ENCODE data around the gene PHETA1. TPM values are rescaled to one million over a fixed set of nuclear protein-coding genes. Genes with fewer than 3 reads are reported as not detected.
A peak's percentile ranks its signal among the peaks of the same experiment; 100 is the strongest.

The PHETA1 gene
- total RNA-seq, 5 donors from 2014 or later (not counting 1 experiment from before 2014, with no cell fraction given): 1.4 to 6.2 (median 5.4) TPM

DNA sequence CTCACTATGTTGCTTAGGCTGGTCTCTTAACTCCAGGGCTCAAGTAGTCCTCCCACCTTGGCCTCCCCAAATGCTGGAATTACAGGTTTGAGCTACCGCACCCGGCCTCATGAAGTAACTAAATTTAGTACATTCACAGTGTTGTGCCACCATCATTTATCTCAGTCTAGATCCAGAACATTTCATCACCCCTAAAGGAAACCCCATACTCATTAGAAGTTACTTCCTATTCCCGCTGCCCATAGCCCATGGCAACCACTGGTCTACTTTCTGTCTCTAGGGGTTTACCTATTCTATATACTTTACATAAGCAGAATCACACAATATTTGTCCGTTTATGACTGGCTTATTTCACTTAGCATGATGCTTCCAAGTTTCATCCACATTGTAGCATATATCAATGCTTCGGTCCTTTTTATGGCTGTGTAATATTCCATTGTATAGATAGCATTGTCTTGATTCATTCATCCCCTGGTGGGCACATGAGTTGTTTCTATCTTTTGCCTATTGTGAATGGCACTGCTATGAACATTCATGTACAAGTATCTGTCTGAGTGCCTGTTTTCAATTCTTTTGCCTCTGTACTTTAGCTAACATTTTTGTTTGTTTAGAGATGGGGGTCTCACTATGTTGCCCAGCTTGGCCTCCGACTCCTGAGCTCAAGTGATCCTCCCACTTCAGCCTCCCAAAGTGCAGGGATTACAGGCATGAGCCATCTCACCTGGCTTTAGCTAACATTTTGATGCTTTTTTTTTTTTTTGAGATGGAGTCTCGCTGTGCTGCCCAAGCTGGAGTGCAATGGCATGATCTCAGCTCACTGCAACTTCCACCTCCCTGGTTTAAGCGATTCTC lies 26.7 kb upstream of the PHETA1 start:
- Mint-ChIP-seq H3K9me3 (no peaks in the 10 kb centered on the region), H3K27ac (no peak overlapping the region), H3K4me3 (no peak overlapping the region), H3K27me3 (no peaks in the 10 kb centered on the region), H3K4me1 (peaks cover 7 to 15% (median 13%) of the 10 kb centered on the region in 3 donors), H3K36me3 (no peaks in the 10 kb centered on the region)
- peaks cover 0 to 7% of the 10 kb centered on the region in 2 experiments for H3K27me3 ChIP-seq (replicated peaks in 1 of 2; ENCODE audit: control insufficient read depth in 2 of 2, extremely low read depth in 1 of 2, insufficient read depth in 2 of 2, low read length in 1 of 2)
- peaks cover 0 to 9% of the 10 kb centered on the region in 2 experiments for H3K4me1 ChIP-seq (ENCODE audit: control insufficient read depth in 1 of 2, extremely low read depth in 1 of 2, insufficient read depth in 2 of 2, low read length in 2 of 2)
- ChIA-PET CTCF (interaction anchor here (0.6 to 10.6 kb wide), 20 partner anchors 9 to 699 kb away, joined by 3 to 218 read pairs (median 6); no protein-coding TSS in a partner anchor), POLR2A (interaction anchor here in 1 of 2 donors (0.7 kb wide), 1 partner anchor 25 kb away, joined by 3 read pairs; no protein-coding TSS in a partner anchor)
- no peak overlapping the region for H3K27ac ChIP-seq (ENCODE audit: low read length)
- no peak for ATAC-seq (replicated peaks in 1 of 4)
- no peak for DNase-seq
- H3K4me3 ChIP-seq (ENCODE audit: control insufficient read depth in 1 of 2, extremely low read depth in 1 of 2, low read length in 1 of 2): no peak overlapping the region
- 100% methylated on average over 1 of the region's 8 CpGs for WGBS (ENCODE audit: insufficient coverage)
- no peaks in the 10 kb centered on the region for H3K36me3 ChIP-seq (ENCODE audit: control insufficient read depth in 2 of 2, extremely low read depth in 1 of 2, insufficient read depth in 1 of 2, low read length in 1 of 2)
- no peaks in the 10 kb centered on the region for H3K9me3 ChIP-seq

DNA sequence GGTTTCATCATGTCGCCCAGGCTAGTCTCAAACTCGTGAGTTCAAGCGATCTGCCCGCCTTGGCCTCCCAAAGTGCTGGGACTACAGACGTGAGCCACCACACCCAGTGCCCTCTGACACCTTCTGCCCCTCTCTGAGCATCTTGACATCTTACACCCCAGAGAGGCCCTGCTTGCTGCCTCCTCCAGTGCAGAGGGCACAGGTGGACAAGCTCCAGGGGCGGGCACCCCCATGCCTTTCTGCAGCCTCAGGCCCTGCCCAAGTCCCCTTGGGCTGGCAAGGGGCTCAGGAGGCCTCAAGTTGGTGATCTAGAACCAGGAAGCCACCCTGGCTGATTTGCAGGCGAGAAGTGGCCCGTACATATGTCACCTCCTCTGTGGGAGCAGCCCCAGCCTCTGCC lies 25.6 kb upstream of the PHETA1 start:
- Mint-ChIP-seq H3K9me3 (no peaks in the 10 kb centered on the region), H3K36me3 (no peaks in the 10 kb centered on the region), H3K4me1 (peaks cover 7 to 9% (median 8%) of the 10 kb centered on the region in 3 donors), H3K27ac (no peak overlapping the region), H3K27me3 (no peaks in the 10 kb centered on the region), H3K4me3 (no peak overlapping the region)
- no peaks in the 10 kb centered on the region for H3K9me3 ChIP-seq
- H3K4me3 ChIP-seq (ENCODE audit: control insufficient read depth in 1 of 2, extremely low read depth in 1 of 2, low read length in 1 of 2): no peak overlapping the region
- H3K27ac ChIP-seq (ENCODE audit: low read length): no peak overlapping the region
- no peaks in the 10 kb centered on the region for H3K36me3 ChIP-seq (ENCODE audit: control insufficient read depth in 2 of 2, extremely low read depth in 1 of 2, insufficient read depth in 1 of 2, low read length in 1 of 2)
- no peak for DNase-seq
- H3K4me1 ChIP-seq (ENCODE audit: control insufficient read depth in 1 of 2, extremely low read depth in 1 of 2, insufficient read depth in 2 of 2, low read length in 2 of 2): peaks cover 0 to 9% of the 10 kb centered on the region in 2 experiments
- no peak for ATAC-seq (replicated peaks in 1 of 4)
- POLR2A ChIA-PET: interaction anchor here in 1 of 2 donors (0.7 kb wide), 1 partner anchor 58 kb away, joined by 3 read pairs; no protein-coding TSS in a partner anchor
- peaks cover 0 to 13% of the 10 kb centered on the region in 2 experiments for H3K27me3 ChIP-seq (replicated peaks in 1 of 2; ENCODE audit: control insufficient read depth in 2 of 2, extremely low read depth in 1 of 2, insufficient read depth in 2 of 2, low read length in 1 of 2)
- CTCF ChIA-PET: interaction anchor here (1.2 to 10.6 kb wide), 4 partner anchors 56 to 87 kb away, joined by 3 to 218 read pairs (median 70); no protein-coding TSS in a partner anchor
- WGBS (ENCODE audit: insufficient coverage): 87% methylated on average over 5 of the region's 8 CpGs

DNA sequence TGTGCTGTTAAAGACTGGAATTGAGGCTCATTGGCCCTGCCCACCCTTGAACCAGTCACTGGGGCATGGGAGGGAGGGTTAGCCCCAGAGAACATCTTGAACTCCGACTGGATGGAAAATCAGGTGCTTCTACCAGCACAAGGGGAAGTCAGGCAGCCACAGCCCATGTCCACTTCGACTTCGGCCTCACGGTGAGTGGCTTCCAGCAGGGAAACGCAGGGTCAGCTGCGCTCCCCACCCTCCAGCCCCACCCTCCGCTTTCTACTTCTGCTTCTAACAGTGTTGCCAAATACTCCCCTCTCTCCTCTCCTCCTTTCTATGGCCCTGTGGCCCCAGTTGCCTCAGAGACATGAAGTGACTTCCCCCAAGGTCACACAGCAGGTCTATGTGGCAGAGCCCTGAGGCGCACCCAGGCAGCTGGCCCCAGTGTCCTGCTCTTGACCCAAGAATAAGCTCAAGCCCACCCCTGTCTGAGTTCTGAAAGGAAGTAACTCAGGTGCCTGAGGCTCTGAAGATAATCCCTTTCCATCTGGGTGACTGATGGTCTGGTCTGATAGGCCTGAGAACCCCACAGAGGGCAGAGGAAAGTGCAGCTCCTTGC lies 24.9 kb upstream of the PHETA1 start:
- peaks cover 4 to 7% (median 6%) of the 10 kb centered on the region in 3 donors for H3K4me1 Mint-ChIP-seq
- Histone ChIP-seq H3K4me1 (ENCODE audit: control insufficient read depth in 1 of 2, extremely low read depth in 1 of 2, insufficient read depth in 2 of 2, low read length in 2 of 2) (peaks cover 0 to 9% of the 10 kb centered on the region in 2 experiments), H3K9me3 (no peaks in the 10 kb centered on the region), H3K4me3 (ENCODE audit: control insufficient read depth in 1 of 2, extremely low read depth in 1 of 2, low read length in 1 of 2) (no peak overlapping the region), H3K27me3 (replicated peaks in 1 of 2; ENCODE audit: control insufficient read depth in 2 of 2, extremely low read depth in 1 of 2, insufficient read depth in 2 of 2, low read length in 1 of 2) (peaks cover 0 to 14% of the 10 kb centered on the region in 2 experiments), H3K36me3 (ENCODE audit: control insufficient read depth in 2 of 2, extremely low read depth in 1 of 2, insufficient read depth in 1 of 2, low read length in 1 of 2) (no peaks in the 10 kb centered on the region), H3K27ac (ENCODE audit: low read length) (no peak overlapping the region)
- H3K27me3 Mint-ChIP-seq: no peaks in the 10 kb centered on the region
- CTCF ChIA-PET: interaction anchor here (1.2 to 10.6 kb wide), 4 partner anchors 56 to 88 kb away, joined by 3 to 218 read pairs (median 70); no protein-coding TSS in a partner anchor
- 80% methylated on average over 3 of the region's 8 CpGs for WGBS (ENCODE audit: insufficient coverage)
- H3K4me3 Mint-ChIP-seq: no peak overlapping the region
- ATAC-seq (replicated peaks in 1 of 4) (no peak), DNase-seq (peak in 1 of 35 experiments; percentile 37)
- no peak overlapping the region for H3K27ac Mint-ChIP-seq
- H3K36me3 Mint-ChIP-seq: no peaks in the 10 kb centered on the region
- POLR2A ChIA-PET: interaction anchor here in 1 of 2 donors (0.6 to 0.7 kb wide), 2 partner anchors 57 to 59 kb away, joined by 3 to 7 read pairs; no protein-coding TSS in a partner anchor
- no peaks in the 10 kb centered on the region for H3K9me3 Mint-ChIP-seq

DNA sequence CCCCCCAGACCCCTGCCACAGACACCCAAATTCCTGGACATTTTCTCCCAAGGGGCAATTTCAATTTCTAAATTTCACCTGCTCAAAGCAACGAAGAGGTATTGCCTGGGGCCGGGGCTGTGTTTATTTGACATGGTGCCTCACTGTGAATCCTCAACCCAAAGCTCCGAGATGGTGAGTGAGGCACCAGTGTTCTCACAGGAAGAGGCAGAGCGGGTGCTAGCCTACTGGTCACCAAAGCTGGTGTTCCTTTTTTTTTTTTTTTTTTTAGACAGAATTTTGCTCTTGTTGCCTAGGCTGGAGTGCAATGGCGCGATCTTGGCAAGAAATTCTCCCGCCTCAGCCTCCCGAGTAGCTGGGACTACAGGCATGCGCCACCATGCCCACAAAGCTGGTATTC lies 22.0 kb upstream of the PHETA1 start:
- Histone ChIP-seq H3K4me1 (ENCODE audit: control insufficient read depth in 1 of 2, extremely low read depth in 1 of 2, insufficient read depth in 2 of 2, low read length in 2 of 2) (no peaks in the 10 kb centered on the region), H3K9me3 (no peaks in the 10 kb centered on the region), H3K27me3 (replicated peaks in 1 of 2; ENCODE audit: control insufficient read depth in 2 of 2, extremely low read depth in 1 of 2, insufficient read depth in 2 of 2, low read length in 1 of 2) (peaks cover 0 to 13% of the 10 kb centered on the region in 2 experiments), H3K4me3 (ENCODE audit: control insufficient read depth in 1 of 2, extremely low read depth in 1 of 2, low read length in 1 of 2) (no peak overlapping the region), H3K36me3 (ENCODE audit: control insufficient read depth in 2 of 2, extremely low read depth in 1 of 2, insufficient read depth in 1 of 2, low read length in 1 of 2) (no peaks in the 10 kb centered on the region), H3K27ac (ENCODE audit: low read length) (no peak overlapping the region)
- CTCF ChIA-PET: interaction anchor here (0.7 to 1.1 kb wide), 4 partner anchors 60 to 494 kb away, joined by 4 to 5 read pairs (median 4); no protein-coding TSS in a partner anchor
- no peaks in the 10 kb centered on the region for H3K9me3 Mint-ChIP-seq
- DNase-seq (no peak), ATAC-seq (replicated peaks in 1 of 4) (no peak)
- 87% methylated on average over 7 of the region's 9 CpGs for WGBS (ENCODE audit: insufficient coverage)
- H3K27me3 Mint-ChIP-seq: no peaks in the 10 kb centered on the region
- no peak overlapping the region for H3K27ac Mint-ChIP-seq
- H3K36me3 Mint-ChIP-seq: no peaks in the 10 kb centered on the region
- no peaks in the 10 kb centered on the region for H3K4me1 Mint-ChIP-seq
- POLR2A ChIA-PET: interaction anchor here (0.6 kb wide), 2 partner anchors 62 to 179 kb away, joined by 4 to 7 read pairs; no protein-coding TSS in a partner anchor
- no peak overlapping the region for H3K4me3 Mint-ChIP-seq

DNA sequence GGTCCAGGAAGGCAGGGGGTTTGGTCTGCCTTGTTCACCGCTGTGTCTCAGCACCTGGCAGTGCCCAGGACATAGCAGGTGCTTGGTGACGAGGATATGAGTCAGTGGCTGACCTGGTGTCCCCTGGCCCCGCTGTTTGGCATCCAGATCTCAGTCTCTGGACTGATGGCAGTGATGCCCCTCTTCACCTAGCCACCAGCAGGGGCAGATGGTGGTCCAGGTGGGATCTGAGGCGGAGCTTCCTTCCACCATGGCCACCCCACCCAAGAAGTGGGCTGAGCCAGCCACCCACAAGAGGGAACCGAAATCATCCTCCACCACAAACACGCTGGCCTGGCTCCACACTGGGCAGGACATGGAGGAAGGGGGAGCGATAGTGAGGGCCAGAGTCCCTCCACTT lies 20.7 kb upstream of the PHETA1 start:
- ChIA-PET POLR2A (no interaction called here), CTCF (interaction anchor here in 1 of 2 donors (1.0 kb wide), 1 partner anchor 62 kb away, joined by 4 read pairs; no protein-coding TSS in a partner anchor)
- DNase-seq (no peak), ATAC-seq (replicated peaks in 1 of 4) (no peak)
- no peak overlapping the region for H3K4me3 Mint-ChIP-seq
- Histone ChIP-seq H3K4me3 (ENCODE audit: control insufficient read depth in 1 of 2, extremely low read depth in 1 of 2, low read length in 1 of 2) (no peak overlapping the region), H3K4me1 (ENCODE audit: control insufficient read depth in 1 of 2, extremely low read depth in 1 of 2, insufficient read depth in 2 of 2, low read length in 2 of 2) (no peaks in the 10 kb centered on the region), H3K27me3 (replicated peaks in 1 of 2; ENCODE audit: control insufficient read depth in 2 of 2, extremely low read depth in 1 of 2, insufficient read depth in 2 of 2, low read length in 1 of 2) (peaks cover 0 to 16% of the 10 kb centered on the region in 2 experiments), H3K27ac (ENCODE audit: low read length) (no peak overlapping the region), H3K9me3 (no peaks in the 10 kb centered on the region), H3K36me3 (ENCODE audit: control insufficient read depth in 2 of 2, extremely low read depth in 1 of 2, insufficient read depth in 1 of 2, low read length in 1 of 2) (no peaks in the 10 kb centered on the region)
- 55% methylated on average over 2 of the region's 7 CpGs for WGBS (ENCODE audit: insufficient coverage)
- no peaks in the 10 kb centered on the region for H3K36me3 Mint-ChIP-seq
- H3K27ac Mint-ChIP-seq: no peak overlapping the region
- H3K4me1 Mint-ChIP-seq: peaks cover 0 to under 1% (median 0%) of the 10 kb centered on the region in 3 donors
- no peaks in the 10 kb centered on the region for H3K9me3 Mint-ChIP-seq
- no peaks in the 10 kb centered on the region for H3K27me3 Mint-ChIP-seq

DNA sequence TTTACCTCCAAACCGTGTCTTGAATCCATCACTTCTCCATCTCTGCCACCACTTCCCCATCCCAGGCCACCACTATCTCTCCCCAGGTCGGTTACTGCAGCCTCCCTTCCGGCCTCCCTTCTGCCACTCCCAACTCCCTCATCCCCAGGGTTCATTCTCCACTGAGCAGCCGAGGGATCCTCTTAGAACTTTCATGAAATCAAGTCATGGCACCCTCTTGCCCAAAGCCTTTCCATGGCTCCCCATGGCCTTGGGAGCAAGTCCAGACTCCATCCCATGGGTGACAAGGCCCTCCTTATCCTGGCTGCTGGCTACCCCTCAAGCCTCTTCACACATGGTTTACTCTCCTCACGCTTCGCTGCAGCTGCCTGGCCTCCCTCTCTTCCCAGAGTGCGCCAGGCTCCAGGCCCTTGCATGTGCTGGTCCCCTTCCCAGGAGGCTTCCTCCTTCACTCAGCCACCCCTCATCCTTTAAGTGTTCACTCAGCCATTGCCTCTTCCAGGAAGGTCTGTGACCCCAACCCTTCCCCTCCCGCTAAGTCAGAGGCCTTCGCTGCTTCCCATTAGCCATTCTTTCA lies 18.9 kb upstream of the PHETA1 start:
- Histone ChIP-seq H3K27me3 (replicated peaks in 1 of 2; ENCODE audit: control insufficient read depth in 2 of 2, extremely low read depth in 1 of 2, insufficient read depth in 2 of 2, low read length in 1 of 2) (peaks cover 0 to 17% of the 10 kb centered on the region in 2 experiments), H3K4me3 (ENCODE audit: control insufficient read depth in 1 of 2, extremely low read depth in 1 of 2, low read length in 1 of 2) (no peak overlapping the region), H3K36me3 (ENCODE audit: control insufficient read depth in 2 of 2, extremely low read depth in 1 of 2, insufficient read depth in 1 of 2, low read length in 1 of 2) (no peaks in the 10 kb centered on the region), H3K27ac (ENCODE audit: low read length) (no peak overlapping the region), H3K9me3 (no peaks in the 10 kb centered on the region), H3K4me1 (ENCODE audit: control insufficient read depth in 1 of 2, extremely low read depth in 1 of 2, insufficient read depth in 2 of 2, low read length in 2 of 2) (no peaks in the 10 kb centered on the region)
- no peak overlapping the region for H3K4me3 Mint-ChIP-seq
- H3K36me3 Mint-ChIP-seq: no peaks in the 10 kb centered on the region
- no peak overlapping the region for H3K27ac Mint-ChIP-seq
- peaks cover 0 to 2% (median 0%) of the 10 kb centered on the region in 3 donors for H3K4me1 Mint-ChIP-seq
- CTCF ChIA-PET: interaction anchor here in 1 of 2 donors (0.7 kb wide), 1 partner anchor 1092 kb away, joined by 4 read pairs; no protein-coding TSS in a partner anchor
- POLR2A ChIA-PET: no interaction called here
- ATAC-seq (replicated peaks in 1 of 4) (no peak), DNase-seq (no peak)
- WGBS (ENCODE audit: insufficient coverage): 81% methylated on average over 8 of the region's 9 CpGs
- H3K27me3 Mint-ChIP-seq: no peaks in the 10 kb centered on the region
- no peaks in the 10 kb centered on the region for H3K9me3 Mint-ChIP-seq
